Amygdala (tissue), 56 donors: ENCODE measurements around the gene UBE2Z.

Experiments
- DNase-seq, 56 donors: peaks; one replicate each; lab custom pipeline; 2025; lab: John Stamatoyannopoulos, UW

Gene UBE2Z

GRCh38 chr17:48951572-48951971, 43.4 kb downstream of the UBE2Z start:
- no peak for DNase-seq

- DNase-seq, result no peak
Measured at GRCh38 chr17:48952904-48953303, 44.7 kb downstream of the UBE2Z start.

- no peak for DNase-seq
Measured at GRCh38 chr17:48954300-48954755, 46.1 kb downstream of the UBE2Z start.

- no peak for DNase-seq
Measured at GRCh38 chr17:48960834-48961515, 52.8 kb downstream of the UBE2Z start.

- no peak for DNase-seq
Measured at GRCh38 chr17:48961516-48962233, 53.5 kb downstream of the UBE2Z start.

- no peak for DNase-seq
Measured at GRCh38 chr17:48970224-48970623, 62.0 kb downstream of the UBE2Z start.

GRCh38 chr17:48970865-48971687, 62.9 kb downstream of the UBE2Z start:
- no peak for DNase-seq

GRCh38 chr17:48972749-48973097, 64.5 kb downstream of the UBE2Z start:
- no peak for DNase-seq

GRCh38 chr17:48973806-48974205, 65.6 kb downstream of the UBE2Z start:
- no peak for DNase-seq
